ENCODE results near the gene XPR1.

XPR1 gene

GRCh38 chr1:180849031-180849775, 217.4 kb downstream of the XPR1 start:
- Histone ChIP-seq H3K27ac (ENCODE audit: low read depth, low read length) (peak overlapping the region; percentile 86), H4K20me1 (ENCODE audit: low read depth, low read length) (no peaks in the 10 kb centered on the region), H3K4me2 (ENCODE audit: low read depth, low read length, poor library complexity, severe bottlenecking) (peak overlapping the region; percentile 62), H3K9me3 (ENCODE audit: insufficient read depth, low read length) (no peaks in the 10 kb centered on the region), H3K27me3 (ENCODE audit: low read length) (no peaks in the 10 kb centered on the region), H3K9ac (ENCODE audit: low read length) (peak overlapping the region; percentile 13), H3F3A (ENCODE audit: insufficient read depth) (peaks cover 14% of the 10 kb centered on the region; the same call in 1 of the 2 replicates), H2AFZ (ENCODE audit: low read depth, low read length, severe bottlenecking) (no peak overlapping the region), H3K36me3 (ENCODE audit: low read length) (no peaks in the 10 kb centered on the region), H3K9me2 (replicated peaks; ENCODE audit: insufficient read depth, low read length) (no peaks in the 10 kb centered on the region), H3K4me3 (ENCODE audit: insufficient read depth, low read length, poor library complexity, severe bottlenecking) (peak overlapping the region; percentile 11), H3K79me2 (ENCODE audit: insufficient read depth, low read length) (no peaks in the 10 kb centered on the region)
- TF ChIP-seq EZH2phosphoT487 (conservative IDR thresholded peaks at IDR 0.05; ENCODE audit: low read length) (no peak), CTCF (IDR thresholded peaks at IDR 0.05; ENCODE audit: insufficient read depth, low read length, poor library complexity, severe bottlenecking) (no peak)

DNA sequence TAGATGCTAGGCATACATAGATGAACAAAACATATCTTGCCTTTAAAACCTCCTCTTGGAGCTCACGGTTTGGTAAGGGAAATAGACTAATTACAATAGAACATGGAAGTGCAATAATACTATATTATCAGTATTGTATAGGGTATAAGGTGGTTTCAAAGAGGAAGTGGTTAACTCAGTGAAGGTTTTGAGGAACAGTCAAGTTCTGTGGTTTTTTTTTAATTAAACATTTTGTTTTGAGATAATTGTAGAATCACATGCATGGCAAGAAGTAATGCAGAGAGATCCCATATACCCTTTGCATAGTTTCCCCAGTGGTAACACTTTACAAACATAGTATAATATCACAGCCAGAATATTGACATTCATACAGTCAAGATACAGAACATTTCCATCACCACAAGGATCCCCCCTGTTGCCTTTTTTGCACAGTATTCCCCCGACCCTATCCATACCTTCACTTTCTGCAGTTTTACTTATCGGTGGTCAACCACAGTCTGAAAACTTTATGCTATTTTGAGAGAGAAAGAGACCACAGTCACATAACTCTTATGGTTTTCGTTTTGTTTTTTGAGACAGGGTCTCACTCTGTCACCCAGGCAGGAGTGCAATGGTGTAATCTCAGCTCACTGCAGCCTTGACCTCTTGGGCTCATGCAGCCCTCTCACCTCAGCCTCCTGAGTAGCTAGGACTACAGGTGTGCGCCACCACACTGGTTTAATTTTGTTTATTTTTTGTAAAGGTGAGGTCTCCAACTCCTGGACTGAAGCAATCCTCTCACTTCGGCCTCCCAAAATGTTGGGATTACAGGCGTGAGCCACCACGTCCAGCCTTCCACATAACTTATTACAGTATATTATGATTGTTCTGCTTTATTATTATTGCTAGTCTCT, 220.4 kb downstream of the XPR1 start:
- Histone ChIP-seq H3K9ac (ENCODE audit: low read length) (no peak overlapping the region), H3K4me3 (ENCODE audit: insufficient read depth, low read length, poor library complexity, severe bottlenecking) (no peak overlapping the region), H3F3A (ENCODE audit: insufficient read depth) (peaks cover 14% of the 10 kb centered on the region; the same call in 1 of the 2 replicates), H3K9me2 (replicated peaks; ENCODE audit: insufficient read depth, low read length) (no peaks in the 10 kb centered on the region), H3K4me2 (ENCODE audit: low read depth, low read length, poor library complexity, severe bottlenecking) (peak overlapping the region; percentile 62), H3K79me2 (ENCODE audit: insufficient read depth, low read length) (no peaks in the 10 kb centered on the region), H3K36me3 (ENCODE audit: low read length) (no peaks in the 10 kb centered on the region), H4K20me1 (ENCODE audit: low read depth, low read length) (no peaks in the 10 kb centered on the region), H3K27ac (ENCODE audit: low read depth, low read length) (peak overlapping the region; percentile 86), H3K27me3 (ENCODE audit: low read length) (no peaks in the 10 kb centered on the region), H2AFZ (ENCODE audit: low read depth, low read length, severe bottlenecking) (no peak overlapping the region), H3K9me3 (ENCODE audit: insufficient read depth, low read length) (no peaks in the 10 kb centered on the region)
- TF ChIP-seq EZH2phosphoT487 (conservative IDR thresholded peaks at IDR 0.05; ENCODE audit: low read length) (no peak), CTCF (IDR thresholded peaks at IDR 0.05; ENCODE audit: insufficient read depth, low read length, poor library complexity, severe bottlenecking) (no peak)

- Histone ChIP-seq H3K79me2 (ENCODE audit: insufficient read depth, low read length) (no peaks in the 10 kb centered on the region), H3K4me3 (ENCODE audit: insufficient read depth, low read length, poor library complexity, severe bottlenecking) (no peak overlapping the region), H4K20me1 (ENCODE audit: low read depth, low read length) (no peaks in the 10 kb centered on the region), H3K4me2 (ENCODE audit: low read depth, low read length, poor library complexity, severe bottlenecking) (no peak overlapping the region), H3K9me2 (replicated peaks; ENCODE audit: insufficient read depth, low read length) (no peaks in the 10 kb centered on the region), H3K9ac (ENCODE audit: low read length) (no peak overlapping the region), H3K27me3 (ENCODE audit: low read length) (no peaks in the 10 kb centered on the region), H3K9me3 (ENCODE audit: insufficient read depth, low read length) (no peaks in the 10 kb centered on the region), H2AFZ (ENCODE audit: low read depth, low read length, severe bottlenecking) (no peak overlapping the region), H3K27ac (ENCODE audit: low read depth, low read length) (no peak overlapping the region), H3K36me3 (ENCODE audit: low read length) (no peaks in the 10 kb centered on the region), H3F3A (ENCODE audit: insufficient read depth) (peaks cover 10% of the 10 kb centered on the region; the same call in 1 of the 2 replicates)
- TF ChIP-seq EZH2phosphoT487 (conservative IDR thresholded peaks at IDR 0.05; ENCODE audit: low read length) (no peak), CTCF (IDR thresholded peaks at IDR 0.05; ENCODE audit: insufficient read depth, low read length, poor library complexity, severe bottlenecking) (no peak)
These were observed 222.2 kb downstream of the XPR1 start for GRCh38 chr1:180854001-180854400.
